ENCODE measurements around the gene TRMU.
"Not testable (repeated sequence)": the region's sequence is repeated elsewhere in the genome, so short reads cannot be mapped to it uniquely, and the experiment has no call there.

TRMU gene

GRCh38 chr22:46308283-46308988 lies 27.1 kb upstream of the TRMU start:
- H3K4me3 ChIP-seq (ENCODE audit: low read depth, low read length) = no peak overlapping the region

GRCh38 chr22:46309526-46310085 lies 25.9 kb upstream of the TRMU start:
- no peak overlapping the region for H3K27ac ChIP-seq (ENCODE audit: low read depth, low read length)
- no peak overlapping the region for H3K4me3 ChIP-seq (ENCODE audit: low read depth, low read length)
- no peaks in the 10 kb centered on the region for H3K9me3 ChIP-seq (ENCODE audit: control insufficient read depth, insufficient read depth, low read depth, low read length)
- no peaks in the 10 kb centered on the region for H3K27me3 ChIP-seq (ENCODE audit: control insufficient read depth, insufficient read depth, low read length)
- H3K36me3 ChIP-seq (ENCODE audit: control insufficient read depth, insufficient read depth, low read length) = peaks cover 44% of the 10 kb centered on the region
- no peak overlapping the region for H3K9ac ChIP-seq (ENCODE audit: low read length)
- H3K4me1 ChIP-seq (ENCODE audit: control insufficient read depth, insufficient read depth, low read length) = no peaks in the 10 kb centered on the region

More at GRCh38 chr22:46308283-46308988, 27.1 kb upstream of the TRMU start:
- peaks cover 36% of the 10 kb centered on the region for H3K36me3 ChIP-seq (ENCODE audit: control insufficient read depth, insufficient read depth, low read length)
- H3K9ac ChIP-seq (ENCODE audit: low read length) = no peak overlapping the region
- H3K27me3 ChIP-seq (ENCODE audit: control insufficient read depth, insufficient read depth, low read length) = no peaks in the 10 kb centered on the region
- H3K4me1 ChIP-seq (ENCODE audit: control insufficient read depth, insufficient read depth, low read length) = no peaks in the 10 kb centered on the region
- no peak overlapping the region for H3K27ac ChIP-seq (ENCODE audit: low read depth, low read length)
- no peaks in the 10 kb centered on the region for H3K9me3 ChIP-seq (ENCODE audit: control insufficient read depth, insufficient read depth, low read depth, low read length)

GRCh38 chr22:46312056-46312455 lies 23.5 kb upstream of the TRMU start:
- Histone ChIP-seq H3K4me3 (ENCODE audit: low read depth, low read length) (no peak overlapping the region), H3K4me1 (ENCODE audit: control insufficient read depth, insufficient read depth, low read length) (no peaks in the 10 kb centered on the region), H3K36me3 (ENCODE audit: control insufficient read depth, insufficient read depth, low read length) (peaks cover 60% of the 10 kb centered on the region), H3K27me3 (ENCODE audit: control insufficient read depth, insufficient read depth, low read length) (no peaks in the 10 kb centered on the region), H3K9me3 (ENCODE audit: control insufficient read depth, insufficient read depth, low read depth, low read length) (no peaks in the 10 kb centered on the region), H3K9ac (ENCODE audit: low read length) (no peak overlapping the region), H3K27ac (ENCODE audit: low read depth, low read length) (no peak overlapping the region)

GRCh38 chr22:46312848-46313247 lies 22.7 kb upstream of the TRMU start:
- not testable (repeated sequence) for H3K4me1 ChIP-seq (ENCODE audit: control insufficient read depth, insufficient read depth, low read length); H3K9me3 ChIP-seq (ENCODE audit: control insufficient read depth, insufficient read depth, low read depth, low read length); H3K27me3 ChIP-seq (ENCODE audit: control insufficient read depth, insufficient read depth, low read length); H3K4me3 ChIP-seq (ENCODE audit: low read depth, low read length); H3K9ac ChIP-seq (ENCODE audit: low read length); H3K27ac ChIP-seq (ENCODE audit: low read depth, low read length)
- H3K36me3 ChIP-seq (ENCODE audit: control insufficient read depth, insufficient read depth, low read length) = peaks cover 68% of the 10 kb centered on the region

GRCh38 chr22:46315976-46316375 lies 19.5 kb upstream of the TRMU start:
- Histone ChIP-seq H3K4me1 (ENCODE audit: control insufficient read depth, insufficient read depth, low read length) (no peaks in the 10 kb centered on the region), H3K36me3 (ENCODE audit: control insufficient read depth, insufficient read depth, low read length) (peaks cover 71% of the 10 kb centered on the region), H3K4me3 (ENCODE audit: low read depth, low read length) (no peak overlapping the region), H3K27me3 (ENCODE audit: control insufficient read depth, insufficient read depth, low read length) (no peaks in the 10 kb centered on the region), H3K9ac (ENCODE audit: low read length) (no peak overlapping the region), H3K27ac (ENCODE audit: low read depth, low read length) (no peak overlapping the region), H3K9me3 (ENCODE audit: control insufficient read depth, insufficient read depth, low read depth, low read length) (no peaks in the 10 kb centered on the region)

GRCh38 chr22:46317646-46318045 lies 17.9 kb upstream of the TRMU start:
- Histone ChIP-seq H3K4me3 (ENCODE audit: low read depth, low read length) (no peak overlapping the region), H3K9ac (ENCODE audit: low read length) (no peak overlapping the region), H3K4me1 (ENCODE audit: control insufficient read depth, insufficient read depth, low read length) (no peaks in the 10 kb centered on the region), H3K27me3 (ENCODE audit: control insufficient read depth, insufficient read depth, low read length) (no peaks in the 10 kb centered on the region), H3K36me3 (ENCODE audit: control insufficient read depth, insufficient read depth, low read length) (peaks cover 75% of the 10 kb centered on the region), H3K27ac (ENCODE audit: low read depth, low read length) (no peak overlapping the region), H3K9me3 (ENCODE audit: control insufficient read depth, insufficient read depth, low read depth, low read length) (no peaks in the 10 kb centered on the region)

- H3K4me1 ChIP-seq (ENCODE audit: control insufficient read depth, insufficient read depth, low read length) = no peaks in the 10 kb centered on the region
- H3K27me3 ChIP-seq (ENCODE audit: control insufficient read depth, insufficient read depth, low read length) = no peaks in the 10 kb centered on the region
- peaks cover 84% of the 10 kb centered on the region for H3K36me3 ChIP-seq (ENCODE audit: control insufficient read depth, insufficient read depth, low read length)
- H3K27ac ChIP-seq (ENCODE audit: low read depth, low read length) = no peak overlapping the region
- no peak overlapping the region for H3K9ac ChIP-seq (ENCODE audit: low read length)
- H3K4me3 ChIP-seq (ENCODE audit: low read depth, low read length) = no peak overlapping the region
- H3K9me3 ChIP-seq (ENCODE audit: control insufficient read depth, insufficient read depth, low read depth, low read length) = no peaks in the 10 kb centered on the region
Measured at GRCh38 chr22:46318576-46318975, 16.9 kb upstream of the TRMU start.

GRCh38 chr22:46319319-46319718 lies 16.2 kb upstream of the TRMU start:
- no peak overlapping the region for H3K27ac ChIP-seq (ENCODE audit: low read depth, low read length)
- H3K9ac ChIP-seq (ENCODE audit: low read length) = peak overlapping the region; percentile 6
- no peaks in the 10 kb centered on the region for H3K27me3 ChIP-seq (ENCODE audit: control insufficient read depth, insufficient read depth, low read length)
- H3K4me3 ChIP-seq (ENCODE audit: low read depth, low read length) = no peak overlapping the region
- H3K9me3 ChIP-seq (ENCODE audit: control insufficient read depth, insufficient read depth, low read depth, low read length) = no peaks in the 10 kb centered on the region
- no peaks in the 10 kb centered on the region for H3K4me1 ChIP-seq (ENCODE audit: control insufficient read depth, insufficient read depth, low read length)
- H3K36me3 ChIP-seq (ENCODE audit: control insufficient read depth, insufficient read depth, low read length) = peaks cover 83% of the 10 kb centered on the region

- Histone ChIP-seq H3K4me3 (ENCODE audit: low read depth, low read length) (no peak overlapping the region), H3K9ac (ENCODE audit: low read length) (no peak overlapping the region), H3K27me3 (ENCODE audit: control insufficient read depth, insufficient read depth, low read length) (no peaks in the 10 kb centered on the region), H3K4me1 (ENCODE audit: control insufficient read depth, insufficient read depth, low read length) (no peaks in the 10 kb centered on the region), H3K27ac (ENCODE audit: low read depth, low read length) (no peak overlapping the region), H3K9me3 (ENCODE audit: control insufficient read depth, insufficient read depth, low read depth, low read length) (no peaks in the 10 kb centered on the region), H3K36me3 (ENCODE audit: control insufficient read depth, insufficient read depth, low read length) (peaks cover 84% of the 10 kb centered on the region)
Measured at GRCh38 chr22:46320166-46320710, 15.3 kb upstream of the TRMU start.

GRCh38 chr22:46320716-46321386 lies 14.7 kb upstream of the TRMU start:
- Histone ChIP-seq H3K4me1 (ENCODE audit: control insufficient read depth, insufficient read depth, low read length) (no peaks in the 10 kb centered on the region), H3K27ac (ENCODE audit: low read depth, low read length) (no peak overlapping the region), H3K27me3 (ENCODE audit: control insufficient read depth, insufficient read depth, low read length) (no peaks in the 10 kb centered on the region), H3K4me3 (ENCODE audit: low read depth, low read length) (no peak overlapping the region), H3K9ac (ENCODE audit: low read length) (no peak overlapping the region), H3K9me3 (ENCODE audit: control insufficient read depth, insufficient read depth, low read depth, low read length) (no peaks in the 10 kb centered on the region), H3K36me3 (ENCODE audit: control insufficient read depth, insufficient read depth, low read length) (peaks cover 84% of the 10 kb centered on the region)

GRCh38 chr22:46322711-46323110 lies 12.8 kb upstream of the TRMU start:
- peaks cover 85% of the 10 kb centered on the region for H3K36me3 ChIP-seq (ENCODE audit: control insufficient read depth, insufficient read depth, low read length)
- no peak overlapping the region for H3K9ac ChIP-seq (ENCODE audit: low read length)

More at GRCh38 chr22:46322711-46323110, 12.8 kb upstream of the TRMU start:
- H3K4me1 ChIP-seq (ENCODE audit: control insufficient read depth, insufficient read depth, low read length) = no peaks in the 10 kb centered on the region
- H3K27me3 ChIP-seq (ENCODE audit: control insufficient read depth, insufficient read depth, low read length) = no peaks in the 10 kb centered on the region
- no peak overlapping the region for H3K27ac ChIP-seq (ENCODE audit: low read depth, low read length)
- no peaks in the 10 kb centered on the region for H3K9me3 ChIP-seq (ENCODE audit: control insufficient read depth, insufficient read depth, low read depth, low read length)
- H3K4me3 ChIP-seq (ENCODE audit: low read depth, low read length) = no peak overlapping the region

Measured in HUES6 (cell line).